CD14-positive monocyte (primary cell): Measurements from ENCODE around the gene ADCY2. TPM values are rescaled to one million over a fixed set of nuclear protein-coding genes. Genes with fewer than 3 reads are reported as not detected.
A peak's percentile ranks its signal among the peaks of the same experiment; 100 is the strongest.

Experiments used
- DNase-seq, 3 donors: peaks; one replicate each; pipeline ENCODE4 v3.0.0-alpha.2; 2011 to 2022
- H2AFZ ChIP-seq: 2 replicates; pipeline ENCODE4 v1.6.0; 2012; ENCODE audit warnings: mild to moderate bottlenecking, low read depth, low read length, inconsistent platforms; ENCODE audit not compliant: insufficient read depth, poor library complexity, severe bottlenecking
- H3K27ac ChIP-seq, 2 donors: 1 replicate in 1 of 2; 2 replicates in 1 of 2; pipeline ENCODE4 v1.5.1; 2012 to 2013; ENCODE audit warnings: low read length in 2 of 2, control low read depth in 1 of 2, inconsistent platforms in 1 of 2, low read depth in 1 of 2, mild to moderate bottlenecking in 1 of 2
- H3K27me3 ChIP-seq, 2 donors: one replicate each; pipeline versions ENCODE4 v1.6.0 to v1.6.1; 2011 to 2013; ENCODE audit warnings: low read length in 2 of 2; ENCODE audit not compliant: control insufficient read depth in 2 of 2, insufficient read depth in 2 of 2
- H3K36me3 ChIP-seq, 2 donors: replicated peaks in 1 of 2; 1 replicate in 1 of 2; 2 replicates in 1 of 2; pipeline versions ENCODE4 v1.5.1 to v1.6.1; 2012 to 2013; ENCODE audit warnings: low read length in 2 of 2, control low read depth in 1 of 2, inconsistent platforms in 1 of 2, mild to moderate bottlenecking in 1 of 2; ENCODE audit not compliant: insufficient read depth in 2 of 2, control insufficient read depth in 1 of 2
- H3K4me1 ChIP-seq, 2 donors: 1 replicate in 1 of 2; 2 replicates in 1 of 2; pipeline versions ENCODE4 v1.5.1 to v1.6.1; 2012 to 2013; ENCODE audit warnings: low read length in 2 of 2, control low read depth in 1 of 2, inconsistent platforms in 1 of 2, mild to moderate bottlenecking in 1 of 2, moderate library complexity in 1 of 2; ENCODE audit not compliant: insufficient read depth in 2 of 2, control insufficient read depth in 1 of 2
- H3K4me2 ChIP-seq: replicated peaks from 2 replicates; pipeline ENCODE3; 2012; ENCODE audit warnings: low read length, moderate library complexity, mild to moderate bottlenecking; ENCODE audit not compliant: poor library complexity, severe bottlenecking; ENCODE audit errors: extremely low read depth
- H3K4me3 ChIP-seq, 3 experiments: fragments of 200-600 bp in 1 of 3; sonication (generic) in 1 of 3; replicated peaks in 1 of 3; 1 replicate in 2 of 3; 2 replicates in 1 of 3; pipeline ENCODE4 v1.5.1; 2011 to 2013; ENCODE audit warnings: low read length in 3 of 3, mild to moderate bottlenecking in 3 of 3, control low read depth in 2 of 3, low read depth in 2 of 3, inconsistent platforms in 1 of 3, moderate library complexity in 1 of 3
- H3K79me2 ChIP-seq: 2 replicates; pipeline ENCODE4 v1.6.0; 2012; ENCODE audit warnings: mild to moderate bottlenecking, control low read depth, inconsistent platforms, low read length, moderate library complexity; ENCODE audit not compliant: insufficient read depth
- H3K9ac ChIP-seq: 2 replicates; pipeline ENCODE4 v1.6.0; 2017; ENCODE audit warnings: low read length, mild to moderate bottlenecking; ENCODE audit not compliant: insufficient read depth, poor library complexity, severe bottlenecking
- H3K9me3 ChIP-seq, 2 donors: replicated peaks in 1 of 2; 1 replicate in 1 of 2; 2 replicates in 1 of 2; pipeline versions ENCODE4 v1.5.1 to v1.6.1; 2012 to 2013; ENCODE audit warnings: low read length in 2 of 2, control low read depth in 1 of 2; ENCODE audit not compliant: control insufficient read depth in 1 of 2, insufficient read depth in 1 of 2
- H4K20me1 ChIP-seq: 2 replicates; pipeline ENCODE4 v1.6.0; 2012; ENCODE audit warnings: mild to moderate bottlenecking, low read length, control low read depth, moderate library complexity; ENCODE audit not compliant: insufficient read depth
- H3K27ac Mint-ChIP-seq, 7 donors: one replicate each; pipeline ENCODE4 v1.8.0; 2020; ENCODE audit warnings: mild to moderate bottlenecking in 7 of 7, mixed read lengths in 7 of 7, moderate library complexity in 6 of 7, inconsistent platforms in 2 of 7
- H3K27me3 Mint-ChIP-seq, 3 donors: one replicate each; pipeline ENCODE4 v1.8.0; 2021 to 2022; ENCODE audit warnings: low read depth in 3 of 3, mild to moderate bottlenecking in 3 of 3, mixed read lengths in 3 of 3, moderate library complexity in 3 of 3, inconsistent platforms in 1 of 3
- H3K36me3 Mint-ChIP-seq, 2 donors: one replicate each; pipeline ENCODE4 v1.8.0; 2020; ENCODE audit warnings: mixed read lengths in 2 of 2, inconsistent platforms in 1 of 2, mild to moderate bottlenecking in 1 of 2
- H3K4me1 Mint-ChIP-seq: one replicate; pipeline ENCODE4 v1.8.0; 2020; ENCODE audit warnings: mild to moderate bottlenecking, mixed read lengths
- H3K4me3 Mint-ChIP-seq, 2 donors: one replicate each; pipeline ENCODE4 v1.8.0; 2020; ENCODE audit warnings: mild to moderate bottlenecking in 2 of 2, mixed read lengths in 2 of 2, moderate library complexity in 1 of 2
- H3K9me3 Mint-ChIP-seq, 7 donors: one replicate each; pipeline ENCODE4 v1.8.0; 2020 to 2022; ENCODE audit warnings: mixed read lengths in 7 of 7, mild to moderate bottlenecking in 6 of 7, moderate library complexity in 6 of 7, inconsistent platforms in 2 of 7
- WGBS: methylation state at CpG from one replicate; pipeline ENCODE4 v1.1.5; 2013; ENCODE audit warnings: missing lambda C conversion rate; ENCODE audit not compliant: insufficient coverage; 5-methylcytosine and 5-hydroxymethylcytosine counted together
- intact Hi-C, 2 donors: fragments of 100-400 bp; cut with micrococcal nuclease; formaldehyde crosslinking; loops; one replicate each; pipeline versions ENCODE4 v1.15.0 to v1.15.1; 2023
- polyA plus RNA-seq, 3 donors: library from polyadenylated mRNA; depleted of rRNA in 1 of 3; unstranded in 2 of 3; stranded (reverse) in 1 of 3; fragments of 300-500 nt in 2 of 3; fragments of >200 nt in 1 of 3; fragmentation: Illumina TruSeq in 2 of 3; gene quantifications; 1 replicate in 2 of 3; 2 replicates in 1 of 3; pipeline ENCODE4 v1.2.3, GENCODE V29; 2012 to 2021
- TF ChIP-seq, protein P1 (sequence below): fragments of 200-600 bp; IDR thresholded peaks from one replicate; pipeline ENCODE4 v1.8.0; 2022; ENCODE audit warnings: antibody characterized with exemption, mild to moderate bottlenecking

ADCY2 gene
- polyA plus RNA-seq, 3 donors, result not detected

DNA sequence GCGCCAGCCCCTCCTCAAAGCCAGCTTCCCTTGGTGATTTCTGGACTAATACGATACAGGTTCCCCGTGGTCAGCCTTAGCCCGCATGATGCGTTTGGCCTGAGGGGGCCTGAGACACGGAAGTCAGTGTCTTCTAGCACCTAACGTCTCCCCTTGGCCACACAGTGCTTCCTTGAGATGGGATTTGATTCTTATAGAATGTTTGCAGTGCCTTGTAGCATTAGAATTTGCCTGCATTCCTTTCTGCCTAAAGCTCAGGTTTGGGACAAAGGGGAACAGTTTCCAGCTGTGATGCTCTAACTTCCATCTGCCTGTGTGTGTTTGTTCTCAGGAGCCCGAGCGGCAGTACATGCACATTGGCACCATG, 420.6 kb downstream of the ADCY2 start:
- Histone ChIP-seq H3K4me1 (peaks cover 8 to 9% of the 10 kb centered on the region in 2 donors), H3K79me2 (no peaks in the 10 kb centered on the region), H2AFZ (peak overlapping the region; percentile 80), H3K36me3 (no peaks in the 10 kb centered on the region), H3K27me3 (no peaks in the 10 kb centered on the region), H3K27ac (no peak overlapping the region), H3K4me3 (no peak overlapping the region), H3K9ac (no peak overlapping the region), H3K4me2 (peak overlapping the region; percentile 41), H4K20me1 (no peaks in the 10 kb centered on the region), H3K9me3 (no peaks in the 10 kb centered on the region)
- Mint-ChIP-seq H3K36me3 (no peaks in the 10 kb centered on the region), H3K9me3 (peaks cover 0 to 3% (median 0%) of the 10 kb centered on the region in 7 donors), H3K27ac (peak overlapping the region in 1 of 7 donors; percentile 11), H3K4me1 (peaks cover 14% of the 10 kb centered on the region), H3K4me3 (no peak overlapping the region), H3K27me3 (peaks cover 0 to 3% (median 2%) of the 10 kb centered on the region in 3 donors)
- DNase-seq, result no peak
- 31% methylated on average over 8 of the region's 9 CpGs for WGBS
- TF ChIP-seq, protein P1, sequence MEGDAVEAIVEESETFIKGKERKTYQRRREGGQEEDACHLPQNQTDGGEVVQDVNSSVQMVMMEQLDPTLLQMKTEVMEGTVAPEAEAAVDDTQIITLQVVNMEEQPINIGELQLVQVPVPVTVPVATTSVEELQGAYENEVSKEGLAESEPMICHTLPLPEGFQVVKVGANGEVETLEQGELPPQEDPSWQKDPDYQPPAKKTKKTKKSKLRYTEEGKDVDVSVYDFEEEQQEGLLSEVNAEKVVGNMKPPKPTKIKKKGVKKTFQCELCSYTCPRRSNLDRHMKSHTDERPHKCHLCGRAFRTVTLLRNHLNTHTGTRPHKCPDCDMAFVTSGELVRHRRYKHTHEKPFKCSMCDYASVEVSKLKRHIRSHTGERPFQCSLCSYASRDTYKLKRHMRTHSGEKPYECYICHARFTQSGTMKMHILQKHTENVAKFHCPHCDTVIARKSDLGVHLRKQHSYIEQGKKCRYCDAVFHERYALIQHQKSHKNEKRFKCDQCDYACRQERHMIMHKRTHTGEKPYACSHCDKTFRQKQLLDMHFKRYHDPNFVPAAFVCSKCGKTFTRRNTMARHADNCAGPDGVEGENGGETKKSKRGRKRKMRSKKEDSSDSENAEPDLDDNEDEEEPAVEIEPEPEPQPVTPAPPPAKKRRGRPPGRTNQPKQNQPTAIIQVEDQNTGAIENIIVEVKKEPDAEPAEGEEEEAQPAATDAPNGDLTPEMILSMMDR, result peak; percentile 51
- intact Hi-C loops, result loop anchor here in 1 of 2 donors (10.0 kb wide), 1 partner anchor 1052 kb away; no protein-coding TSS in a partner anchor

GRCh38 chr5:7822449-7822848, 426.5 kb downstream of the ADCY2 start:
- Histone ChIP-seq H3K27ac (no peak overlapping the region), H3K4me1 (no peaks in the 10 kb centered on the region), H3K79me2 (no peaks in the 10 kb centered on the region), H3K27me3 (no peaks in the 10 kb centered on the region), H3K4me3 (no peak overlapping the region), H2AFZ (no peak overlapping the region), H4K20me1 (no peaks in the 10 kb centered on the region), H3K9me3 (no peaks in the 10 kb centered on the region), H3K9ac (no peak overlapping the region), H3K4me2 (no peak overlapping the region), H3K36me3 (no peaks in the 10 kb centered on the region)
- H3K27me3 Mint-ChIP-seq, result peaks cover 0 to 6% (median 4%) of the 10 kb centered on the region in 3 donors
- H3K9me3 Mint-ChIP-seq, result no peaks in the 10 kb centered on the region
- H3K36me3 Mint-ChIP-seq, result no peaks in the 10 kb centered on the region
- no peak for DNase-seq
- TF ChIP-seq, protein P1, result no peak
- H3K4me3 Mint-ChIP-seq, result no peak overlapping the region
- no CpG with 5 or more reads among the region's 3 CpGs for WGBS
- intact Hi-C loops, result no loop called here
- H3K4me1 Mint-ChIP-seq, result peaks cover 4% of the 10 kb centered on the region
- no peak overlapping the region for H3K27ac Mint-ChIP-seq
